Sigmoid colon (tissue), 4 donors: ENCODE data around the gene NUP62.

Source experiments
- CTCF ChIP-seq, 4 experiments: fragments of 450-650 bp in 3 of 4; fragments of 200-600 bp in 1 of 4; IDR thresholded peaks; one replicate each; pipeline ENCODE4 v1.5.1; 2016 to 2019; ENCODE audit warnings: antibody characterized with exemption in 4 of 4, mild to moderate bottlenecking in 3 of 4, moderate library complexity in 2 of 4
- EP300 ChIP-seq, 4 donors: sonication (generic); formaldehyde crosslinking; IDR thresholded peaks; one replicate each; pipeline ENCODE4 v1.6.1; 2017; ENCODE audit warnings: antibody characterized with exemption in 4 of 4
- POLR2AphosphoS5 ChIP-seq, 4 donors: sonication (generic); formaldehyde crosslinking; IDR thresholded peaks; one replicate each; pipeline ENCODE4 v1.6.1; 2017; ENCODE audit warnings: antibody characterized with exemption in 4 of 4

GRCh38 chr19:49858088-49858985 is 71.0 kb downstream of the NUP62 start:
- TF ChIP-seq CTCF (IDR thresholded peaks at IDR 0.05) (no peak), EP300 (IDR thresholded peaks at IDR 0.05) (no peak), POLR2AphosphoS5 (IDR thresholded peaks at IDR 0.05) (no peak)
